GM19193 (cell line): ENCODE results near the gene TRAPPC12.

Source experiments
- POLR2A ChIP-seq: IDR thresholded peaks from 4 replicates; pipeline ENCODE4 v1.6.1; 2011; ENCODE audit not compliant: insufficient read depth, insufficient read length; ENCODE audit errors: extremely low read depth

Gene TRAPPC12

DNA sequence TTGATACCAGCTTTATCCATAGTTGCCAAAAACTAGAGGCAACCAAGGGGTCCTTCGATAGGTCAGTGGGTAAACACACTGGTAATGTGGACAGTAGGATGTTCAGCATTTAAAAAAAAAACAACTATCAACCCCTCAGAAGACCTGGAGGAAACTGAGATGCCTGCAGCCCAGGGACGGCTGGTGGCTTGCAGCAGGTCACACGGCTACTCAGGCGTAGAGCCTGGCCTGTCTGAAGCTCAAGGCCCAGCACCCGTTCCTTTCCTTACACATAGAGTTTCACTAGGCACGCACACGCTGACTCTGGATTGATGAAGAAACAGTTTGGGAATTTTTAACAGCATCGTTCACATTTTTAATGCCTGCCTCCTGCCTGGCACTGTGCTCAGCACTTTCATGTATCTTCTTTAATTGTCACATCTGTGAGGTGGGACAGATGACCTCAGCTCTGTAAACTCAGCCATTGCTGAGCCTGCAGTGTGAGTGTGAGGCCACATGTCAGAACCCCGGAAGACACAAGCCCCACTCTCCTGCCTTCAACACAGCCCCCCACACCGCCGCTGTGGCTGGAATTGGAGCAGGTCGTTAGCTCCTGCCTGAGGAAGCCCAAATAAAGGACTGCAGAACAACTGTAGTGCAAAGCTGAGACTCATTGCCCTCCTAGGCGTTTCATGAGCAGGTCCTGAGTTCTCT is 40.7 kb downstream of the TRAPPC12 start:
- TF ChIP-seq POLR2A: no peak

DNA sequence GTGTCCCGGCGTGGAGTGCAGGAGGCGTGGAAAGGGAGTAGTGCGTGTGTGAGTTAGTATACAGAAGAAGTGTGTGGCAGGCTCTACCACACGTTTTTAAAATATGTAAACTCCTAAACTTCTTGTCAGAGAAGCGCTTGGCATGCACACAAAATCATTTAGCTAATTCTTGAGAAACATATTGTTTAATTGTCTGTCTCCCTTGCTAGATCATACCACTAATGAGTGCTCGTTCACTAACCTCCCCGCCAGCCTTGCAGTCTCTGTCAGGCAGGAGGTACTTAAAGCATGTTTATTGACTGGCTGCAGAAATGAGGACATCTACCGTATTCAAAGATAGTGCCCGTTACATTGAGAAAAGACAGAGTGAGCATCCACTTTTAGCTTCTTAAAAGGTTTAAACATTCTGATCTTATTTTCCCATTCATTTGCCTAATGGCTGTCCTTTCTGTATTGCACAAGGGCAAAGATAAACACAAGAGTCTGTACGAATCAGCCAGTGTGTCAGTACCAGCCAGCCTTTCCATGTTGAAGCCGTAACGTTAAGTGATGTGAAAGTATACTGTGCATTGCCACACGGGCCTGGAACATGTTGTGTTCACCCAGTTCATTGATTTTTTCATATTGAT is 41.4 kb downstream of the TRAPPC12 start:
- no peak for TF ChIP-seq POLR2A

DNA sequence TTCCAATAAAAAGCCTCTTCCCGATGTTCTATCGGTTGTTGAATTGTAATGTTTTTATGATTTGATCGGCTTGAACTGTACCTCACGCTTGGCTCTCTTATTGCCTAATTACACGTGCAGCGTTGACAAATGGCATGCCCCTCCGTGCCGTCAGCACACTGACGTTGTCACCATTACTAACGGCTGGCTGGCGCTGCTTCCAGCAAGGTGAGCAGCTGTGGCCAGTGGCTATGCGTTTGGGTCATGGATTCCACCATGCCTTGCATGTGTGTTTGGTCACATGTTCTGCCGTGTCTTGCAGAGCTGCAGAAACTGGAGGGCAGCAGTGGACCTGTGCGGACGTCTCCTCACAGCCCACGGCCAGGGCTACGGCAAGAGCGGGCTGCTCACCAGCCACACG is 42.1 kb downstream of the TRAPPC12 start:
- TF ChIP-seq POLR2A: no peak

DNA sequence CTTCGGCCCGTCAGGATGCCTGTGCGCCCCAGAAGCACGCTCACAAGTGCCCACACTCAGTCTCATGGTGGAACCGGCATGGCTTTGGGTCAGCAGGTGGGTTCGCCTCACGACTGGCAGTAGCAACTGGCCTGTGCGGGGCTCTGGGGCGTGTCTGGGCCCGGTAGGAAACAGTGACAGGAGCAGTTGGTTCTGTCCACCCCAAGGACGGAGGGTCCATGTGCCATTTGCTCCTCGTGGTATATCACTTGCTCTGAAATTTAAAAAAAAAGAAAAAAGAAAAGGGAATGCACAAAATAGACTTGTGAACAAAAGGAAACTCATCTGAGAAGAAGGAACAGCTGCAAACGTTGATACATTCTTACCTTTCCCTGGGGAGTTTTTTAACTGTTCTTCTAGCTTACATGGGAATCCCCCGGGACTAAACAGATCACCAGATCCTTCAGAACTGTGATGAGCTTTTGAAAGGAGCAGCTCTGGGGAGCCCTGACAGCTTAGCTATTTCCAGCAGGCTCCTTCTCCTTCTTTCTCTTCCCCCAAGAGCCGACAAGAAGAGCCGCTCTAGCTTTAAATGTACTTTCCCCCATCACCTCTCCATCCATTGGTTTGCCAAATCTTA is 42.8 kb downstream of the TRAPPC12 start:
- TF ChIP-seq POLR2A: no peak

DNA sequence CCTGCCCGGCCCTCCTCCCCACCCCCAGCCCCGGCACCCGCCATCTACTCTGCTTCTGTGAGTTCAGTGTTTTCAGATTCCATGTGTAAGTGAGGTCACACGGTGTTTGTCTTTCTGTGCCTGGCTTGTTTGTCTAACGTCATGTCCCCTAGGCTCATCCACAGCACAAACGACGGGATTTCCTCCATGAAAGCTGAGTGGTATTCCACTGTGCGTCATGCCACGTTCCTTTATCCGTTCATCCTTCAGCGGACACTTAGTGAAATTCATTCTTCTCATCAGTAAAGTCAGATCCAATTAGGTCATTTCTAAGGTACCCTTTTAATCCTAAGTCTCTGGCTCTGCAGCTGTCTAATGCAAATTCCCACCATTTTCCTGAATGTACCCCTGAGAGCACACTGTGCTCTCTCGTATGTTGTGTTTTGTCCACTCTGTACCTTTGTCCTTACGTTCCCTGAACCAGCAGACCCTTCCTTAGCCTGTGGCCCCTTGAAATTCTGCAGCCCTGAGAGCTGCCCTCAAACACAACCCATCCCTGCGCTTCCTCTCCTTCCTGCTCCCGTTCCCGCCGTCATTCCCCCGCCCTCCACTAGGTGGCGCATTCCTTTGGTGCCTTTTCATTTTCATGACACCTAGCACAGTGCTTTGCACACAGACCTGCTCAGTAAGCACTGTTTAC is 44.1 kb downstream of the TRAPPC12 start:
- TF ChIP-seq POLR2A: no peak

DNA sequence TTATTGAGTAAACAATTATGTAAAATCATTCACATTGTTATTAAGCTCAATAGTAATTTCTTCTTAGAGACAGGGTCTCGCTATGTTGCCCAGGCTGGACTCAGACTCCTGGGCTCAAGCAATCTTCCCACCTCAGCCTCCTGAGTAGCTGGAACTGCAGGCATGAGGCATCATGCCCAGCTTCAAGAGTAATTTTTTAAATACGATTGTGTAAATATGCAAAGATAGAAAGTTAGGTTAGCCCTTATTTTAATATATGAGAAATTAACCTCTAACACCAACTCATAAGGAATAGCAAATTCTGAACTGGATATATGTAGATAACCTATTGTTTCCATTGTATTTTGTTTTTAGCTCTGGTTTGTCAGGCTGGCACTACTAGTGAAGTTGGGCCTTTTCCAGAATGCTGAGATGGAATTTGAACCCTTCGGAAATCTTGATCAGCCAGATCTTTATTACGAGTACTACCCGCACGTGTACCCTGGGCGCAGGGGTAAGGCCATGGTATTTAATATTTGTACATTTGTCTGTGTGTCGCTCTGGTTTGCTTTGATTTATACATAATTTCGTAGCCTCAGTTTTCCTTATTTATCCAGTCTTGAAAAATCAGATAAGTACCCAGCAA is 44.8 kb downstream of the TRAPPC12 start:
- TF ChIP-seq POLR2A: no peak

DNA sequence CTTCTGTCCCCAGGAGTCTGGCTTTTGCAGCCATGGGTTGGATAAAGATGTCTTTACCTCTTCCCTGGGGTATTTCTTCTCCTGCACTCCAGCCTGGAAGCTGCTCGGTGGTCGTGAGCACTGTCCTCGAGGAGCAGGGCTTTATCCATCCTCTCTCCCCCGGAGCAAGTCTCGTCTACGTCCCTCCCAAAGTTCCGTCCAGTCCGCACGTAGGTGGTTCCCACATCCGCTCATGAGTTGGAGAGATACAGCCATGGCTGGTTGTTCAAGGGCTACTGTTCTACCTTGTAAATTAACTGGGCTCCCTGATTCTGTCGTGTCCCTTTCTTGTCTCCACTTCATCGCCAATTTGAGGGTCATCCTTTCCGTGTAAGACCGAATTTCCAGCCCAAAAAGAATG is 47.1 kb downstream of the TRAPPC12 start:
- no peak for TF ChIP-seq POLR2A

DNA sequence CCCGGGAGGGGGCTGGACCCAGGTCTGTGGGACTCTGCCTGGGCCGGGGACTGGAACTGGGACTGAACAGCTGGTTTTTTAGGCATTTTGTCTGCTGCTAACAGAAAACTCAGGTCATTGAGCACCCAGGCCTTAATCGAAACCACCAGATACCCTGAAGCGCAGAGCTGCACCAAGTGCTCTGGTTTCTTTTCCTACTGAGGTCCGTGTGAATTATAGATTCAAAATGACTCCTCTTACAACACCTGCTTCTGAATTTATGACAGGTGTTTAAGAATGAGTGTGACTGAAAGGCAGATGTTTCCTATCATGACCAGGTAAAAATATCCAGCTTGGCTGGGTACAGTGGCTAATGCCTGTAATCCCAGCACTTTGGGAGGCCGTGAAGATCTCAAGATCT is 47.8 kb downstream of the TRAPPC12 start:
- TF ChIP-seq POLR2A: no peak

DNA sequence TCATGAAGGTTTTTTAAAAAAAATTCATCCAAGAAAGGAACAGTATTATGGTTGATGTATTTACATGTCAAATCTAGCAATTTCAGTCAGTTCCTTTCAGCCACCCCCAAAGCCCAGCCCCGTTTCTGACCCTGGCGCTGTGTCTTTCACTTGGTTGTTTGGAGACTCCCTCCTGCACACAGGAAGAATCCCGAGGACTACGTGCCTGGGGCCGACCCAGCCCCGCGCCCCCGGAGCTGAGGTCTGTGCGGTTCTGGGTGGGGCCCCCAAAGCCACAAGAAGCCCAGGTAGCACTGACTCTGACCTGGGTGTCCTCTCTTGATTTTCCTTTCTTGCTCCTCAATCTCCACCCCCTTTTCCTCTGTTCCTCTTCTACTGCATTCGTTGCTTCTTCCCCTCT is 49.1 kb downstream of the TRAPPC12 start:
- TF ChIP-seq POLR2A: no peak

DNA sequence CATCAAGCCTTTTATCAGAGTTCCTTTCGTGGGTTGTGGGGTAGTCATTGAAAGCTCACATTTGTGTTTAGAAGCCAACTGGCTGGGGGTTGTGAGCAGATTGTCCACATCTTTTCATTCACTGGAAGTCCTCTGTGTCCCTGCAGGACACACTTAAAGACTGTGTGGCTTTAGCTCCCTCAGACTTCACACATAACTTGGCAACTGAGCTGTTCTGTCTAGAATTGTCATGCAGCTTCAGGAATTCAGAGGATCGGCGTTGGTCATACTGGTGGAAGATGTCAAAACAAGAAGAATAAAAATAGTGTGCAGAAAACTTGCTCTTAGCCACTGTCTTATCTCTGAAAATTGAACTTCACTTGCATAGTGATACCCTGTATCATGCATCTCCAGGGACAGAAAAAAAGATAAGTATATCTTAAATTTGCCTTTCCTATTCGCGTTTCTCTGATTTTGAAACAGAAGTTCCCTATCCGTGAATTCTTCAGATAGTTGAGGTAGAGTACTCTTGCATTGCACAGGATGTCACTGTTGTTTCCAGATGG is 49.6 kb downstream of the TRAPPC12 start:
- TF ChIP-seq POLR2A: no peak

DNA sequence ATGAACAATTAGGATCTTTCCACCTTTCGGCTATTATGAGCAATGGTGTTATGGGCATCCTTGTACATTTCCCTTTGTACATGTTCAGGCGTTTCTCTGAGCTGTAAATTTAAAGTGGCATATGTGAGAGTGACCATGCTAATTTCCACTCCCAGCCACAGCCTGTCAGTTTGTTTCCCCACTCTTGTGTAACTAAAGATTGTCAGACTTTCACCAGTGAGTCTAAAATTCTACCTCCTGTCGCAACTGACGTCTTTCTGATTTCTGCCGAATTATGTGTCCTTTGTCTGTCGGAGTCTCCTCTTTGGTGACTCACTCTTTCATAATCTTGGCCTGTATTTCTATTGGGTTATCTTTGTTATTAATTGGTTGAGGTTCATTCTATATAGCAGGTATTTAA is 50.7 kb downstream of the TRAPPC12 start:
- TF ChIP-seq POLR2A: no peak

DNA sequence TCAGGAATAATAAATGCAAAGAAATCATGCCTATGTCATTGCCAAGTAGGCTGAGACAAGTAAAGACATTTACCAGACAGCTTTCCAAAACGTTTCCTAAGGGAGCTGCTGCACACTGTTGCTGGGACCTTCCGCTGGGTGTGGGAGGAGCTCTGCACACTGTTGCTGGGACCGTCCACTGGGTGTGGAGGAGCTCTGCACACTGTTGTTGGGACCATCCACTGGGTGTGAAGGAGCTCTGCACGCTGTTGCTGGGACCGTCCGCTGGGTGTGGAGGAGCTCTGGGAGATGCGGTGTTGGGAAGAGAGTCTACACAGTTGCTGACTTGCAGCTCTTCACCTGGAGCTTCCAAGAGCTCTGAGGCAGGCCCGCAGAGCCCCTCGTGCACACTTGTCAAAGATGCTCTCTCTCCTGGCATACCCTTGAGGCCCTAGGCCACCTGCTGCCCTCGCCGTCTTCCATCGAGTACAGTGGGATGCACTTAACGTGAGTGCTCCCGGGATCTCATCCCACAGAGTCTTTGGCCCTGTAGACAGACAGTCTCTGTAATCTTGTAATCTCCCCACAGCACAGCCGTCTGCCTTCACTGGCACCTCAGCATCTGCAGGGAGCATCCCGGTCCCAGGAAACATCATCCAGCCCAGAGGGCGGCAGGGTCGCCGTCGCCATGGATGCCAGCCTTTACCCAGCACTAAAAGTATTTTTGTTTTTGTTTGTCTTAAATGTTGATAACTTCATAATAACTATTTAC is 51.4 kb downstream of the TRAPPC12 start:
- no peak for TF ChIP-seq POLR2A

DNA sequence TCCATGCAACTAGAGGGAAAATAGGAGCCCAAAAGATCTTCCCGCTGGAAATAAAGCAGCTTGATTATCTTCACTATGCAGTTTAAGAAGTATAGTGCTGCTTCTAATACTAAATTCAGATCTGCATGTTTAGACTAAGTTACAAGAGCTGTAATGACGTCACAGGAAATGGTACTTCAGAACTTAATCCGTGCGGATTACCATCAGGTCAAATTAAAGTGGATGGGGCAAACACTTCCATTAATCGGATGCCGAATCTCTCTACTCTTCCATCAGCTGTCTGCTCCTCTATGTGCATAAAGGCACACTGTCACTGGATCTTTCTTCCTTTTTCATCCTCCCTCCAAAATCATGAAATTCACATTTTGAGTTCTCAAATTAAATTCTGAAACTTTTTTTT is 52.6 kb downstream of the TRAPPC12 start:
- no peak for TF ChIP-seq POLR2A

DNA sequence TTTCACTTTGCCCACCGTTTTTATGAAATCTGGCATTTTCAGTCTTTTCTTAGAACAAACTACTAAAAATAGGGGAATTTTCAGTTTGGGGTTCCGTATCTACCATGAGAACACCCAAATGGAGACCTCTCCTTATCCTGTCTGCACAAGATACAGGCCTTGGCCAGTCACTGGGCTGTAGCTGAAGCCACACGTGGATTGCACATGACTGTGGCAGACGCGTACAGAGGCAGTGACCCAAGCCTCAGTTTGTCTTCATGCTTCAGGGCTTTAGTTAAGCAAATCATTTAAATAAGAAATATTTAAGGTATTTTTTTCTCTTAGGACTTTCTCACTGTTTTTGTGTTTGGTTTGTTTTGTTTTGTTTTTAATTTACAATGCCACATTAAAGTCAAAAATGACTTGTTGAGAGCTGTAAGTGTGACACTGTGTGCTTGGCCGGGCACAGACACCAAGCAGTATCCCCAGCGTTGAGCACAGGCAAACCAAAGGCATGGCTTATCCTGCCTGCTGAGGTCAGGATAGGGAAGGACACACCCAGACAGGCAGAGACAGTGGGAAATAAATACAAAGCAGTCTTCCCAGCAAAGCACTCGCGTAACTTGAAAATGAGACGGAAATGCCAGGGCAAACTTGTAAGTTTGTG is 53.3 kb downstream of the TRAPPC12 start:
- TF ChIP-seq POLR2A: no peak
